Dedifferentiated amniotic fluid mesenchymal stem cell (primary cell): ENCODE results near the gene ARG2.

Experiments
- DNase-seq: peaks from one replicate; pipeline ENCODE4 v3.0.0-alpha.2; 2016; ENCODE audit errors: extremely low spot score

The ARG2 gene

DNA sequence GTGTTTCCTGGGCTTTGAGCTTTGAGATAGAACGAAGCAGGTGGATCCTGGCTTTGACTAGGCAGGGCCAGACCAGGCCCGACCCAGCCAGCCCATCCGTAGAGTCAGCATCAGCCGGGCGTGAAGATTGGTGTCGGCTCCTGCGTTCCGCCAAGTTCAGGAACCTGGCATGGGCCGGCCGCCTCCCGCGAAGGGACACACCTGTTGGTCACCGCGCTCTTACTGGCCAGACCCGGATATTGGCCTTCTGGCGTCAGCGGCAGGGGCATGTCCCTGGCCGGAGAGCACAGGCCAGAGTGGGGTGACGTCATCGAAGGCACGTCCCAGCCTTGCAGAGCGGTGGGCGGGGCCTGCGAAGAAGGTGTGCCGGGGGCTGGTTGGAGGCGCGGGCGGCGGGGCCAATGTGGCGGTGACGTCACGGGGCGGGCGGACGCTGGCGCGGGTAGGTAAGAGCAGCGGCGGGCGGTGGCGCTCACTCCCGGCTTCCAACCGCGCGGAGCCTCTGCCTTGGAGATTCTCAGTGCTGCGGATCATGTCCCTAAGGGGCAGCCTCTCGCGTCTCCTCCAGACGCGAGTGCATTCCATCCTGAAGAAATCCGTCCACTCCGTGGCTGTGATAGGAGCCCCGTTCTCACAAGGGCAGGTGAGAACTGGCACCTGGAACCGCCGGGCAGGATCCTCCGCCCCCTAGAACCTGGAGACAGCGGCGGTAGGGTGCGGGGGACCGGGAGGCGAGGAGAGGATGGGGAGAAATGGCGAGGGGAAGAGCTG, at the start of gene ARG2:
Gene ARG2 (plus strand): TSS at position 475 of the 771 bp plus-strand sequence. CDS start 58 bp downstream, at position 533.
- peak; percentile 67 for DNase-seq

DNA sequence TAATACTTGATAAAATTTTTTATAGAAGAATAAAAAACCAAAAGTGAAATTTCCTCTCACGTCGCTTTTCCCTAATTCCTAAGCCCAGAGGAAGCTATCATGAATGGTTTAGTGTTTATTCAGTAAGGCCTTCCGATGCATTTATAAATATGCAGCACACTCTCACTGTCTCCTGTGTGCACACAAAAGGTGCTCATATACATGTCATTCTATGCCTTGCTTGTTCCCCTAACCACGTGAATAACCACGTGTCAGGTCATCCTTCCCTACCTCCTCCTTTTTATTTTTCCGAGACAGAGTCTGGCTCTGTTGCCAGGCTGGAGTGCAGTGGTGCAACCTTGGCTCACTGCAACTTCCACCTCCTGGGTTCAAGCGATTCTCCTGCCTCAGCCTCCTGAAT, 49.3 kb upstream of the ARG2 start:
- no peak for DNase-seq

DNA sequence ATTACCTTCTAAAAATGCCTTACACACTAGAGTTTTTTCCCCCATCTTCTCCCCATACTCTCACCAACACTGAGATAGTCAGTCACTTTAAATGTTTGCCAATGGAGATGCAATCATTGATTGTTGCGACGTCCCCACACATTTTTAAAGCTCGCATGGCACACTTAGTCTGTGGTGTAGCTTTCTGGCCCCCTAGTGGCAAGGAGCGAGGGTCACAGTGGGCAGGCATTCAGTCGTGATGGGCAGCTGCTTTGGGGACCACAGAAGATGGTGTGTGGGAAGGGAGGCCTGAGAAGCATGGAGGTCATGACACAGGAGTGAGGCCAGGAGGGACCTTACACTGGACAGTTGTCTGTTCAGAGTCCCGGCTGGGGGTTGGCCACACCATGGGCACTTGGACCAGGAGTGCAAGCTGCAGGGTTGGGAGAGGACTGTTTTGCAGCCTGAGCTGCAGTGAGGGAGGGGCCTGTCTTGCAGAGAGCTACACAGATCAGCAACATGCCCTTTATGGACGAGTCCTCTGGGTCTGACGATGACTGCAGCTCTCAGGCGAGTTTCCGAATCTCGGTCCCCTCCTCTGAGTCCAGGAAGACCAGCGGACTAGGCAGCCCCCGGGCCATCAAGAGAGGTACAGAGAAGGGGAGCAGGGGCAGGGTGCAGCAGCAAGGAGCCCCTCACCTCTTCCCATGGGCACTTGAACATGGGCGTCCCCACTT, 48.3 kb upstream of the ARG2 start:
- peak; percentile 54 for DNase-seq

DNA sequence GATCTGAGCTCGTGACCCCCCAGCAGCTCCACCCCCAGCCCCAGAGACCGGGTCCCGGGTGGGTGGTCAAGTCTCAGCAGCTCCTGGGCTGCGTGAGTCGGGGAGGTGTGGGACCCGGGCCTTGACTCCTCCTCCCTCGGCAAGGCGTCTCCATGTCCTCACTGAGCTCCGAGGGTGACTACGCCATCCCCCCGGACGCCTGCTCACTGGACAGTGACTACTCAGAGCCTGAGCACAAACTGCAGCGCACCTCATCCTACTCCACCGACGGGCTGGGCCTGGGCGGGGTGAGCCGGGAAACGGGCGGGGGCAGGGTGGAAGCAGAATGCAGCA, 47.8 kb upstream of the ARG2 start:
- DNase-seq = no peak

DNA sequence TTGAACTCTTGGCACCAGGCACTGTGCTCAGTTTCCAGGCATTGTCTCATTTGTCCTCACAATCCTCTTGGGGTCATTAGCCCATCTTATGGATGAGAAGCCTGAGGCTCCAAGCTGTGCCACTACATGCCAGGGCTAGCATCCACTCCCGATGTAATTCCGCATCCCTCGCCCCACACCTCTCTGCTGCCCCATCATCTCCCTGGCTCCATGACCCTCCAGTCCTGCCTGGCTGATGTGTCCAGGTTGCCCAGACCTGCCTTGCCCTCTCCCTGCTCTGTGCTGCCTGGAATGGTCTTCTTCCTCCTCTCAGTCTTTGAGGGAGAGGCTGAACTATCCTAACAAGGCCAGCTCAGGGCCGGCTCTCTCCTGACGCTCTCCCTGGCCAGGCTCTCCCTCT, 47.1 kb upstream of the ARG2 start:
- DNase-seq = no peak

DNA sequence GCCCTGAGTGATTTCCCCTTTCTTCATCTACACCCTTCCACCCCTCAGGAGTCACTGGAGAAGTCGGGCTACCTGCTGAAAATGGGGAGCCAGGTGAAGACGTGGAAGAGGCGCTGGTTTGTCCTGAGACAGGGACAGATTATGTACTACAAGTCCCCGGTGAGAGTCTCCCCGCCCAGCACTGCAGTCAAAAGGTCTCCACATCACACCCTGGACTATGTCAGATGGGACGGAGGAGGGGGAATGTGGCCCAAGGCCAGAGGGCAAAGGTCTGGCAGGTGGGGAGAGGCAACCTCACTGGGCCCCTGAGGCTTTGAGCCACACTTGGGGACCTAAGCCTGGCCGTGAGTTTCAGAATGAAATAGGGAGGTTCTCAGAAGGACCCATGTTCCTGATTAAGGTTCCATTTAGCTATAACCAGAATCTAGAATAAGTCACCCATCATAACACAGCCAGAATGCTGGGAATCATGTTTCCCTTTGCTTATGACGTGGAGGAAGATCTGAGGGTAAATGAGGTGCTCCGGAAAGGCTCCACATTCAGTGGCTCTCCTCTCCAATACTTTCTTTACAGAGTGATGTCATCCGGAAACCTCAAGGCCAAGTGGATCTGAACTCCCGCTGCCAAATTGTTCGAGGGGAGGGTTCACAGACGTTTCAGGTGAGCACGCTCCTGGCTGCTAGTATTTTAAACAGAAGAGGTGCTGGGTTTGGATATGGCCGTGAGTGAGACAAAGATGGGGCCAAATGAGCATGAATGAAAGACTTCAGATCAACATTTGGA, 46.3 kb upstream of the ARG2 start:
- DNase-seq = no peak

DNA sequence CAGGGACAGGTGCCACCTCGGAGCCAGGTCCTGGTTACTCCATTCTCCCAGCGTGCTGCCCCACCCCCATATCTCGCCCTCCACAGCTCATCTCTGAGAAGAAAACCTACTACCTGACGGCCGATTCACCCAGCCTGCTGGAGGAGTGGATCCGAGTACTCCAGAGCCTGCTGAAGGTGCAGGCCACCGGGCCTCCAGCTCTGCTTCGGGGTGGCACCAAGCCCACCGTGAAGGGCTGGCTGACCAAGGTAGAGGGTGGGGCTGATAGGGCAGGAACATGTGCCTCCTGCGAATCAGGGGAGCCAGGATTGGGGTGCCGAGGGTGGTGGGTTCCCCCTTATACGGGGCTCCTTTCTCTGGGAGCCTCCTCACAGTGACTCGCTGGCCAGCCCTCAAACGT, 45.6 kb upstream of the ARG2 start:
- DNase-seq = no peak

DNA sequence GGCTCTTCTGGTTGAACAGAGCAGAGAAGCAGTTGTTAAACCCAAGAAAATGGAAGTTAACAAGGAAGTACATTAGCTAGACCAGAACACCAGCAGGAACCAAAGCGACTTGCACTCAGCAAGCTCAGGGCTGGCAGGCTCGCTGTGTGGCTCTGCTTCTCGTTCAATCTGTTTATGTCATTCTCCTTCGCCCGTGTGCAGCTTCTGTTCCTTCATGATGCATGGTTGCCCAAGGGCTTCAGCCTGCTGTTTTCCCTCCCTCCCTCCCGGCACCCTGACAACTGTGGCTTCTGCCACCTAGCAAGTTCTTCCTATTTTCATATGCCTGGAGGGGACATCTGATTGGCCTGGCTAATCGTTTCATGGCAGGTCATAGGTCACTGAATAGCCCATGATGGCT, 44.9 kb upstream of the ARG2 start:
- no peak for DNase-seq

DNA sequence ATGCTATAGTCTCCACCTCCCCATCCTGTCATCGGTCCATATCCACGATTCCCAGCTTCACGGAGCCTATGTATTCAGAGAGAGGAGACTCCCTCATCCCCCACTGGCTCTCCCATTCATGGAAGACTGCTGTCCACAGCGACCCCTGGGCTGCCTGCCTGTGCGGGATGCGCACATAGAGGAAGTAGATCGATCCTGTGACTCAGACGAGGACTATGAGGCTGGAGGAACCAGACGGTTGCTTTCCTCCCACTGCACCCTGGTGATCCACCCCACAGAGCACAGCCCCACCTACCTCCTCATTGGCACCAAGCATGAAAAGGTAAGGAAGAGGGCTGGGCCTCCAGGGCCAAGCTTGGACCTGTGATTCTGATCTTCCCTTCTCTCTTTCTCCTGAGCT, 44.0 kb upstream of the ARG2 start:
- DNase-seq = no peak

DNA sequence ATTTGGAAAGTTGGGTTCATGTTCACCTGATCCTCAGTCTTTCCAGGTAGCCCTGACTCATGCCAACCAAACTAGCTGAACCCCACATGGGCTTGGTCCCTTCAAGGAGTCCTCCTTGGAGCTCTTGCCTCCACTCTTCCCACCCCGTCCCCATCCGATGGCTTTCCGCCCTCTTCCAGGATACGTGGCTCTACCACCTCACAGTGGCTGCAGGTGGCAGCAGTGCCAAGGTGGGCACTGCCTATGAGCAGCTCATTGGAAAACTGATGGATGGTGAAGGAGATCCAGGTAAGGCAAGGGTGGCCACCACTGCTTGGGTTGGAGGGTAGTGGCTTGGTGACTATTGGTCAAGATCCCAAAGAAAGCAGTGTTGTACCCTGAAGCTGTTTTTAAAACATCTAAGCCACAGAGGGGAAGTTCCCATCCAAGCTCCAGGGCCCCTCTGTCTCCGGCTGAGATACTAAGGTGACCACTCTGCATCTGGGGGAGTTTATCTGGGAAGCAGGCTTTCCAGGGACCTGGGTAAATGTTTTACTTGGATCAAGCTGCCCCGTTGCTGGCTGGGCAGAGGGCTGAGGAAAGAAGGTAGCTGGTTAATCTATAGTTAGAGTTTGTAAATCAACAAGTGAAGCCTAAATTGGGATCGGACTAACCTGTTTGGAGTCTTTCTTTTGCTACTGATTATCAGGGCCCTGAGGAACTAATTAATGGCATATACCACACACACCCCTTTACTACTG, 43.3 kb upstream of the ARG2 start:
- DNase-seq = no peak

DNA sequence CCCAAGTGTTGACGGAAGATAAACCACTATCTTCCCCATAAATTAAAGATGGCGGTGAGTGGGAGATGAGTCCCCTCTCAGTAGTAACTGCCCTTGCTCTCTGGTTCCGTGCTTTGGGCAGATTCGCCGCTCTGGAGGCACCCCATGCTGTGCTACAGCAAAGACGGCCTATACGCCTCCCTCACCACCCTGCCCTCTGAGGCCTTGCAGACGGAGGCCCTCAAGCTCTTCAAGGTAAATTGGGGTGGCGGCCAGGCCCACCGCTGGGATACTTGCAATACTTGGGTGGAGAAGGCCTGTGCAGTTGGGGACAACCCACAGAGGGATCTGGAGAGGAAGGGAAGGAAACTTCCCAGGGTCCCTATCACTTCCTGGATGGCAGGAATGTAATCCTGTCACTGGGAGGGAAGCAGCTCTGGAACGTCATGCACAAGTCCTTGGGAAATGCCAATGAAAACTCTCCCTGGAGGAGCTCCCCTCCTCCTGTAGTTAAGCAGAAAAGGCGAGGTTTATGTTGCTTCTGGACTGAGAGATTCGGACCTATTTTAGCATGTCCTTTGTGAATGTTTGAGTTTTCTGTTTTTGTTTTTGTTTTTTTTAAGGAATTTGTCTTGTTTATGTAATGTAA, 42.4 kb upstream of the ARG2 start:
- no peak for DNase-seq

DNA sequence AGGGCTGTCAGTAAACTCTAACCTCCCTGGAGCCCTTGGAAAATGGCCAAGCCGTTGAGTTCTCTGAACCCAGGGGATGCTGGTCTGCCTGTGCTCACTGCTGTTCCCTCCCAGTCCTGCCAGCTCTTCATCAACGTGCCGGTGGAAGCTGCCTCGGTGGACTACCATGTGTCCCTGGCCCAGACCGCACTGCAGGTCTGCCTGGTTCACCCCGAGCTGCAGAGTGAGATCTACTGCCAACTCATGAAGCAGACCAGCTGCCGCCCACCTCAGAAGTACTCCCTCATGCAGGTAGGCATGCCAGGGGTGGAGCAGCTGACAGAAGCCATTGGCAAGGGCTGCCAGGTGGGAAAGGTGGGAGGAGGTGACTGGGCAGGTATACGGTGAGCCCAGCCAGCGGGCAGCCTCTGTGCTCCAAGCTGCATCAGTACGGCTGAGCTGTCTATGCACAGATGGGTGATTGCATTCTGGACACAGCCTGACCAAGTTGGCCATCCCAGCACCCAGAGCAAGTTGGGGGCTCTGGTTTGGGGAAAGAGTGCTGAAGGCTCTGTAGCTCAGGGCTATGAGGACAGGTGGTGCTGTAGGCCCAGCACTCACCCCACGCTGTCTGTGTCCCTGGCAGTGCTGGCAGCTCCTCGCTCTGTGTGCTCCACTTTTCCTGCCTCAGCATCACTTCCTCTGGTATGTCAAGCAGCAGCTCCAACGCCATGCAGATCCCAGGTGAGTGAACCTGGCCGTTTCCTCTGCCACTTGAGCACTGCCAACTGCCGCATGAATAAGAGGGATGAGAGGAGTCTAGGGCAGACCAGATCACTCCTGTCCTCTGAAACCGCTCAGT, 41.6 kb upstream of the ARG2 start:
- no peak for DNase-seq

DNA sequence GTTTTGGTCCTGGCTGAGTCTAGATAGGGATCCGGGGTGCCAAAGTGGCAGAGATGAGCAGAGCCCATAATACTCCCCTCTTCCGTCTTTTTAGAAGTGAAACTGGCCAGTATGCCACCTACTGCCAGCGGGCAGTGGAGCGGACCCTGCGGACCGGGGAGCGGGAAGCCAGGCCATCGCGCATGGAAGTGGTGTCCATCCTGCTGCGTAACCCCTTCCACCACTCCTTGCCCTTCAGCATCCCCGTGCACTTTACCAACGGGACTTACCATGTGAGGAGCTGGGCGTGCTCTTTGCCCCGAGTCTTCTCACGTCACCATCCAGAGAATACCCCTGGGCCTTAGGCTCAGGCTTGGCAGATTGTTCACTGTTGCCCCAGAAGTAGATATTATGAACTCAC, 40.7 kb upstream of the ARG2 start:
- no peak for DNase-seq

DNA sequence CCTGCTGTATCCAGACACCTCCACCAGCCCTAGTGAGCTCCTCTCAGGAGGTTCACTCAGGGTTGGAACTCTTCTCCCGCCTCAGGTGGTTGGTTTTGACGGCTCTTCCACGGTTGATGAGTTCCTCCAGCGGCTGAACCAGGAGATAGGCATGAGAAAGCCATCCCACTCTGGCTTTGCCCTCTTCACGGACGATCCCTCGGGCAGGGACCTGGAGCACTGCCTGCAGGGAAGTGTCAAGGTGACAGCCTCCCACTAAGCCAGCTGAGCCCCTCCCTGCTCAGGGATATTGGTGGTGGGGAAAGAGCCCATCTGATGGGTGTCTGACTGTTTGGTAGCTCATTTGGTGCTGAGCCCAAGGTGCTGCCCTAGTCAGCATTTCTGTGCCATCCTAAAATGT, 40.1 kb upstream of the ARG2 start:
- DNase-seq = no peak

DNA sequence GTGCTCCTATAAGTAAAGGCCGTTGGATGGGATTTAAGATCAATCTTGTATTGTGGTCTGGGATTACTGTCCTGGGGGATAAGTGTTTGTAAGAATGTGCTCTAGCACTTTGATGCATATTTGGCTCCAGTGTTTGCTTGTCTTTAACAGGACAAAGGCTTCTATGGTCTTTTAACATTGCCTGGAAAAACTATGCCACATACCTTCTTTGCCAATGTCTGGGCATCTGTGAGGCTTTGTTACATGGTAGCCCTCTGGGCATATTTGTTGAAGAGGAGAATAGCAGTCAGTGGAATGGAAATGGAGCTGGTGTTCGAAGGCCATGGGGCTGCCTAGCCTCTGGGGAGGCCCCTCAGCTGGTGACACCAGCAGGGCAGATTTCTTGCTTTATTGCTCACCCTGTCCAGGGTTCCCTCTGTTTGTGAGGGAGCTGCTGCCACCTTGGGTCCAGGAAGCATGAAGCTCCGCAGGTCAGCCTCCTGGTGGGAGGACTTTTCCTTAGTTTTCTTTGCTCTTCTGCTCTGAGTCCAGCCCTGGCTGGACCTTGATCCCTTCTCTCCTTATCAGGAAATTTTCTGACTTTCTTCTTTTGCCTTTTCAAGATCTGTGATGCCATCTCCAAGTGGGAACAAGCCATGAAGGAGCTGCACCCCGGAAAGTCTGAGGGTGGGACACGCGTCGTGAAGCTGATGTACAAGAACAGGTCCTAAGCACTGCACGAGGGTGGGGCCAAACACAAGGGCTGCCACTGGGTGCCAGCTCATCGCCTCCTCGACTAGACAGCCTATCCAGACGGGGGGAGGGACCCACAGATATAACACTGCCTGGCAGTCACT, 39.2 kb upstream of the ARG2 start:
- DNase-seq = no peak

DNA sequence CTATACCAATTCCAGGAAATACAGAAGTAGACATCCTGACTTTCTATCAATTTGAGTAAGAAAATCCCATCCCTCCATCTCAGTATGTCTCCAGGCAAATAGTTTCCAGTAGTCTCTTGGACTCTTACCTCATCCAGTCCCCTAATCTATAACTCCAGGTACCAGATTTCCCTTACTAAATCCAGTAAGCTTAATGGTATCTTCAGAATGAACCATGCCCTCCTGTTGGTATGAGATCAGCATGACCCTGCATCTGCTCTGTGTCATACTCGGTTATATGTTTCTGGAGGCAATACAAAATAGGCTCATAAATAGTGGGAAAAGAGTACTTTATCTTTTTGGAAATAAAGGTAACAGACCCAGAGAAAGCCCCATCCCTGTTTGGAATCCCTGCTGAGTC, 38.1 kb upstream of the ARG2 start:
- no peak for DNase-seq

DNA sequence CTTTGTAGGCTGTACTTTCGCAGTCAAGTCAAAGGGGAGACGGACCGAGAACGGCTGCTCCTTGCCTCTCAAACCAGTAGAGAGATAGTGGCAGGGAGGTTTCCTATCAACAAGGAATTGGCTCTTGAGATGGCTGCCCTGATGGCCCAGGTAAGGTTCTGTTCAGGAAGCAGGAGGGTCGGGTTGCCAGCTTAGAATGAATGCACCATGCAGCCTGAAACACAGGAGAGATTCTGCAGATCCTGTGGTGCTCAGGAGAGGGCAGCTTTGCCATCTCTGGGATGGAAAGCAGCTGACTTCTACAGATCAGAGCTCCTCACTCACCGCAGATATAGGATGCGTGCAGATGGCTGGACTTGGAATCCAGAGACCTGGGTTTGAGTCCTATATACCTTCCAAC, 37.7 kb upstream of the ARG2 start:
- DNase-seq = no peak

DNA sequence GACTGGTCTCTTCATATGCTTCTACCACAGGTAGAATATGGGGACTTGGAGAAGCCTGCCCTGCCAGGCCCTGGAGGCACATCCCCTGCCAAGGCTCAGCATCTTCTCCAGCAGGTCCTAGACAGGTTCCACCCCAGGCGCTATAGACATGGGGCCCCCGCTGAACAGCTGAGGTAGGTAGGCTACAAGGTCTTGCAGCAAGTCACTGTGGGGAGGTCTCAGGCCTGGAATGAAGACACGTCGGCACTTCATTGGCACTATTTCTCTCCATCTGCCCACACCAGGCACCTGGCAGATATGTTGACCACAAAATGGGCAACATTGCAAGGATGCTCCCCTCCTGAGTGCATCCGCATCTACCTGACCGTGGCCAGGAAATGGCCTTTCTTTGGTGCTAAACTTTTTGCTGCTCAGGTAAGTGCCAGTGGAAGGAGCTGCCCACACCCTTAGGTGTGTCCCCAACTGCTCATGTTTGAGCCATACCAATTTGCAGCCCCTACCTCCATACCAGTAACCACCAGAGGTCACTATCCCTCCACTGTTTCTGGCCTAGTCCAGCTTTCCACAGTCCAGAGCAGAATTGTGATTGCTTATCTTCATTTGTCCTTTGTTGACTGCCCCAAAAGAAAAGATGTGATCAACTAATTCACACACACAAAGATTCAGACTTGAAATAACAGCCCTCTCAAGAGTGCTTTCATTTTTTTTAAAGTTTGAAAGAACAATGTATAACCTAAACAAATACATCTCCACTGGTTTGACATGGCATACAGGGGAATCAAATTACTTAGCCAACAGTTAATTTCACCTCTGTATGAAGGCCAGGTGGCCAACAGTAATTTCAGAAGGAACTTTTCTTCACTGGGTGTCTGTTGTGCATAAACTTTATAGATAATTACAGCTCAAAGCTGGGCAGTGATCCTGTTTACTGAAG, 35.7 kb upstream of the ARG2 start:
- no peak for DNase-seq

DNA sequence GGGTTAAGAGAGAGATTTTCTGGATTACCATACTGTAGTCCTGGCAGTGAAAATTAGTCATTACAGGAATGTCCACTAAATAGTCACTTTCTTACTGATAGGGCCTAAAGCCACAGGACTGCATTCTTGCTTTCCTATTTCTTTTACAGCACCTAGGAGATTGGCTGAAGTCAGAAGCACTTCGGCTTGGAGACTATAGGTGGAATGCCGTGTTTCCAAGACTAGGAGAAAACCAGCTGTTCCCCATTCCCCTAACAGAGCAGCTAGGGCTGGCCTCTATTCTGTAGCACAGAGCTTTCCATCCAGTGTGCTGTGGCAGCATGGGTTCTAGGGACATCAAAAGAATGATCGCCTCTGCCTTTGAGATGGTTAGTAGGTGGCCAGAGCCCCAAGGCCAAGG, 34.7 kb upstream of the ARG2 start:
- no peak for DNase-seq
